ENCODE results near the gene TRIM52.

The TRIM52 gene

DNA sequence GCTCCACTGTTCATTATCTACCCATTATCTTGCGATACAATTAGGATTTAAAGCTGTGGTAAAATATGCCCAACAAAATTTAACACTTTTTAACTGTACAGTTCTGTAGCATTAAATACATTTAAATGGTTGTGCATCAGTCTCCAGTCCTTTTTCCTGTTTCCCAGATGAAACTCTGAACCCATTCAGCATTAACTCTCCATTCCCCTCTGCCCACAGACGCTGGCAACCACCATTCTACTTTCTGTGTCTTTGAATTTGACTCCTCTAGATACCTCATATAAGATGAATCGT lies 53.0 kb downstream of the TRIM52 start:
- Histone ChIP-seq H3K27ac (replicated peaks) (no peak overlapping the region), H3K4me3 (replicated peaks; ENCODE audit: insufficient read depth, low read length) (peak overlapping the region; percentile 50; the same call in 1 of the 2 replicates), H3K27me3 (ENCODE audit: insufficient read depth, poor library complexity, severe bottlenecking) (peaks cover 13% of the 10 kb centered on the region)
- TF ChIP-seq POLR2AphosphoS5 (IDR thresholded peaks at IDR 0.05; ENCODE audit: low read depth) (no peak), SPI1 (IDR thresholded peaks at IDR 0.05; ENCODE audit: borderline replicate concordance, low read depth) (no peak), GABPA (IDR thresholded peaks at IDR 0.05; ENCODE audit: low read depth) (no peak)
- TF ChIP-seq, protein P1, sequence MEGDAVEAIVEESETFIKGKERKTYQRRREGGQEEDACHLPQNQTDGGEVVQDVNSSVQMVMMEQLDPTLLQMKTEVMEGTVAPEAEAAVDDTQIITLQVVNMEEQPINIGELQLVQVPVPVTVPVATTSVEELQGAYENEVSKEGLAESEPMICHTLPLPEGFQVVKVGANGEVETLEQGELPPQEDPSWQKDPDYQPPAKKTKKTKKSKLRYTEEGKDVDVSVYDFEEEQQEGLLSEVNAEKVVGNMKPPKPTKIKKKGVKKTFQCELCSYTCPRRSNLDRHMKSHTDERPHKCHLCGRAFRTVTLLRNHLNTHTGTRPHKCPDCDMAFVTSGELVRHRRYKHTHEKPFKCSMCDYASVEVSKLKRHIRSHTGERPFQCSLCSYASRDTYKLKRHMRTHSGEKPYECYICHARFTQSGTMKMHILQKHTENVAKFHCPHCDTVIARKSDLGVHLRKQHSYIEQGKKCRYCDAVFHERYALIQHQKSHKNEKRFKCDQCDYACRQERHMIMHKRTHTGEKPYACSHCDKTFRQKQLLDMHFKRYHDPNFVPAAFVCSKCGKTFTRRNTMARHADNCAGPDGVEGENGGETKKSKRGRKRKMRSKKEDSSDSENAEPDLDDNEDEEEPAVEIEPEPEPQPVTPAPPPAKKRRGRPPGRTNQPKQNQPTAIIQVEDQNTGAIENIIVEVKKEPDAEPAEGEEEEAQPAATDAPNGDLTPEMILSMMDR (IDR thresholded peaks at IDR 0.05; ENCODE audit: insufficient read depth, low read length), result no peak
- TF ChIP-seq, protein P2, sequence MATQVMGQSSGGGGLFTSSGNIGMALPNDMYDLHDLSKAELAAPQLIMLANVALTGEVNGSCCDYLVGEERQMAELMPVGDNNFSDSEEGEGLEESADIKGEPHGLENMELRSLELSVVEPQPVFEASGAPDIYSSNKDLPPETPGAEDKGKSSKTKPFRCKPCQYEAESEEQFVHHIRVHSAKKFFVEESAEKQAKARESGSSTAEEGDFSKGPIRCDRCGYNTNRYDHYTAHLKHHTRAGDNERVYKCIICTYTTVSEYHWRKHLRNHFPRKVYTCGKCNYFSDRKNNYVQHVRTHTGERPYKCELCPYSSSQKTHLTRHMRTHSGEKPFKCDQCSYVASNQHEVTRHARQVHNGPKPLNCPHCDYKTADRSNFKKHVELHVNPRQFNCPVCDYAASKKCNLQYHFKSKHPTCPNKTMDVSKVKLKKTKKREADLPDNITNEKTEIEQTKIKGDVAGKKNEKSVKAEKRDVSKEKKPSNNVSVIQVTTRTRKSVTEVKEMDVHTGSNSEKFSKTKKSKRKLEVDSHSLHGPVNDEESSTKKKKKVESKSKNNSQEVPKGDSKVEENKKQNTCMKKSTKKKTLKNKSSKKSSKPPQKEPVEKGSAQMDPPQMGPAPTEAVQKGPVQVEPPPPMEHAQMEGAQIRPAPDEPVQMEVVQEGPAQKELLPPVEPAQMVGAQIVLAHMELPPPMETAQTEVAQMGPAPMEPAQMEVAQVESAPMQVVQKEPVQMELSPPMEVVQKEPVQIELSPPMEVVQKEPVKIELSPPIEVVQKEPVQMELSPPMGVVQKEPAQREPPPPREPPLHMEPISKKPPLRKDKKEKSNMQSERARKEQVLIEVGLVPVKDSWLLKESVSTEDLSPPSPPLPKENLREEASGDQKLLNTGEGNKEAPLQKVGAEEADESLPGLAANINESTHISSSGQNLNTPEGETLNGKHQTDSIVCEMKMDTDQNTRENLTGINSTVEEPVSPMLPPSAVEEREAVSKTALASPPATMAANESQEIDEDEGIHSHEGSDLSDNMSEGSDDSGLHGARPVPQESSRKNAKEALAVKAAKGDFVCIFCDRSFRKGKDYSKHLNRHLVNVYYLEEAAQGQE (IDR thresholded peaks at IDR 0.05; ENCODE audit: insufficient replicate concordance, low read depth), result no peak
- no peak for DNase-seq (ENCODE audit: low read depth in 1 of 2, low spot score in 1 of 2)

DNA sequence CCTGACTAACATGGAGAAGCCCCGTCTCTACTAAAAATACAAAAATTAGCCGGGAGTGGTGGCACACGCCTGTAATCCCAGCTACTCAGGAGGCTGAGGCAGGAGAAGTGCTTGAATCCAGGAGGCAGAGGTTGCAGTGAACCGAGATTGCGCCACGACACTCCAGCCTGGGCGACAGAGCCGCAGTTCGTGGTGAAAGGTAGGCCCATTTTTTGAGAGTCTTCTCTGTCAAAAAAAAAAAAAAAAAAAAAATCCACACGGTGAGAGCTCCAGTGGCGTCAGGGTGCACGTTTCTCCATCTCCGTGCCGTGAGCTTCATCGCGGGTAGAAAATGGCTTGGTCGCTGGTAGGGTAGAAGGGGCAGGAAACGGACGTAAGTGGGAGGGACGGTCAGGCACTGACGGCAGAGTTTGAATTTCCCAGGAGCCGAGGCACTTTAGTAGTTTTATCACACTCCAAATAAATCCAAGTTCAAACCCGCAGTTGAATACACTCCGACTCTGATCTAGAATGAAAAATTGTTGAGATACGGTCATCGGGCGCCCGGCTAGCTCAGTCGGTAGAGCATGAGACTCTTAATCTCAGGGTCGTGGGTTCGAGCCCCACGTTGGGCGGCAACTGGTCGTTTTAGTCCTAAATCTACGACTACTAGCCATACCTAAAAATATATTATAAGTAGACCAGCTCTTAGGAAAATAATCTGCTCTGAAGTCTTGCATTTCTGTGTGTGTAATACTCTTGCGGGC lies 53.6 kb downstream of the TRIM52 start:
- no peak for TF ChIP-seq SPI1 (IDR thresholded peaks at IDR 0.05; ENCODE audit: borderline replicate concordance, low read depth)
- TF ChIP-seq GABPA (IDR thresholded peaks at IDR 0.05; ENCODE audit: low read depth), result no peak
- TF ChIP-seq, protein P1 (IDR thresholded peaks at IDR 0.05; ENCODE audit: insufficient read depth, low read length), result no peak
- TF ChIP-seq, protein P2 (IDR thresholded peaks at IDR 0.05; ENCODE audit: insufficient replicate concordance, low read depth), result no peak
- TF ChIP-seq POLR2AphosphoS5 (IDR thresholded peaks at IDR 0.05; ENCODE audit: low read depth), result no peak
- Histone ChIP-seq H3K4me3 (replicated peaks; ENCODE audit: insufficient read depth, low read length) (peak overlapping the region; percentile 50), H3K27ac (replicated peaks) (peak overlapping the region; percentile 43), H3K27me3 (ENCODE audit: insufficient read depth, poor library complexity, severe bottlenecking) (peaks cover 13% of the 10 kb centered on the region)
- DNase-seq (ENCODE audit: low read depth in 1 of 2, low spot score in 1 of 2), result peak; percentile 64 to 85

DNA sequence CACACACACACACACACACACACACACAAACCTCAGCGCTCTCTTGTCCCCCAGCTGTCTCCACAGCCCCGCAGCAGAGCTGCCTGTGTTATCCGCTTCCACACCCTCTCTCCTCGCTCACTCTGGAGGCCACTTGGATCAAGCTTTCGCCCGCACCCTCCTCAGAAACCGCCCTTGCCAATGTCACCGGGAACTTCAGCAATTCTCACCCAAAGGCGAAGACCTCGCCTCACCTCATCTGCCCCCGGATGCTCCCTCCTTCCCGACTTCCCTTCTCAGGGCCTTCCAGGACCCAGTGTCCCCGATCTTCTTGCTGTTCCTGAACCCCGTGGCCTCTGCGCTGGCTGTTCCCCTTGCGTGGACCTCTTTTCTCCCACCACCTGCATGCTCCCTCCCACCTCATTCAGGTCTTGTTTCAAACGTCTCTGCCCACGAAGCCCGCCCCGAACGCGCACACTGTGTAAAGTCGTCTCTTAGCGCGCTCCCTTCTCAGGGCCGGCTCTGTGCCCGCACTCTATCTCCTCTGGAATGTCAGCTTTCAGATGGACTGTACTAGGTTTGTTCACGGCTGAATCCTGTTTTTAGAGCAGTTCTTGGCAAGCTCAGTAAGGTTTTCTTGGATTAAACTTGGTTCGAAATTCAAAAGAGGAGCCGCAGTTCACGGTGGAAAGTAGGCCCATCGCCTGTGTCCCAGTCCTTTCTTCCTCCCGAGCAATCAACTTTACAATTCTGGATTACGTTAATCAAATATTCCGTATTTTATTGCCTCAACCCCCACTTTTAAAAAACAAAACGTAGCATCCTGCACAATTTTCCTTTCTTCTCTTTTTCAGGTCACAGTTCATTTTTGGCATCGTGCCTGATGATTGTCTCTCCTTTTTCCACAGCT lies 54.9 kb downstream of the TRIM52 start:
- H3K27me3 ChIP-seq (ENCODE audit: insufficient read depth, poor library complexity, severe bottlenecking), result peaks cover 13% of the 10 kb centered on the region
- peak overlapping the region; percentile 50 for H3K4me3 ChIP-seq (replicated peaks; ENCODE audit: insufficient read depth, low read length)
- H3K27ac ChIP-seq (replicated peaks), result no peak overlapping the region
- DNase-seq (ENCODE audit: low read depth in 1 of 2, low spot score in 1 of 2), result no peak
- TF ChIP-seq, protein P1 (IDR thresholded peaks at IDR 0.05; ENCODE audit: insufficient read depth, low read length), result no peak
- no peak for TF ChIP-seq POLR2AphosphoS5 (IDR thresholded peaks at IDR 0.05; ENCODE audit: low read depth)
- no peak for TF ChIP-seq SPI1 (IDR thresholded peaks at IDR 0.05; ENCODE audit: borderline replicate concordance, low read depth)
- no peak for TF ChIP-seq GABPA (IDR thresholded peaks at IDR 0.05; ENCODE audit: low read depth)
- TF ChIP-seq, protein P2 (IDR thresholded peaks at IDR 0.05; ENCODE audit: insufficient replicate concordance, low read depth), result no peak

All from HL-60 (cell line).